ENCODE results near the gene FGF12. TPM values are rescaled to one million over a fixed set of nuclear protein-coding genes. Genes with fewer than 3 reads are reported as not detected.

FGF12 gene
- total RNA-seq, 4 donors from 2014 or later, result 0.42 to 1.5 (median 0.62) TPM

DNA sequence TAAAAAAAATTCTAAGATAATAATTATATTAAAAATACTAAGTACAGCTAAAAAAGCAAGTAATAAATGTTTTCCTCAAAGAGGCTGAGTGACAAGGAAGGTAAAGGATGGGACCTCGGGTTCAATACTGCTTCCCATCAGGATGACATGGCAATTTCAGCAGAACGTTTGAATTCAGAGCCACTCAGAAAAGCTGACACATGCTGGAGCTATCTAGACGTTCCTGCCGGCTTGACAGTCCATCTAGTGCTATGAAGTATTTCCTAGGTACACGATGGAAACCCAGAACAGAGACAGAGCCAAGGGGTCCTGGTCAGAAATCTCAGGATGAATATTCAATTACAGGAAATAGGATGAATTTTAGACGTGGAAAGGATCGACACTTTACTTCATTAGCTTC is 361.8 kb downstream of the FGF12 start:
- no peaks in the 10 kb centered on the region for H3K27me3 ChIP-seq
- DNase-seq (ENCODE audit: low spot score in 2 of 2), result no peak
- no peak overlapping the region for H3K27ac ChIP-seq
- H3K4me1 ChIP-seq, result no peaks in the 10 kb centered on the region
- WGBS, 2 donors, result 72 to 73% methylated on average over 7 of the region's 7 CpGs
- no peaks in the 10 kb centered on the region for H3K9me3 ChIP-seq
- H3K4me3 ChIP-seq, result no peak overlapping the region
- no peaks in the 10 kb centered on the region for H3K36me3 ChIP-seq
- TF ChIP-seq EP300 (IDR thresholded peaks at IDR 0.05), result no peak

DNA sequence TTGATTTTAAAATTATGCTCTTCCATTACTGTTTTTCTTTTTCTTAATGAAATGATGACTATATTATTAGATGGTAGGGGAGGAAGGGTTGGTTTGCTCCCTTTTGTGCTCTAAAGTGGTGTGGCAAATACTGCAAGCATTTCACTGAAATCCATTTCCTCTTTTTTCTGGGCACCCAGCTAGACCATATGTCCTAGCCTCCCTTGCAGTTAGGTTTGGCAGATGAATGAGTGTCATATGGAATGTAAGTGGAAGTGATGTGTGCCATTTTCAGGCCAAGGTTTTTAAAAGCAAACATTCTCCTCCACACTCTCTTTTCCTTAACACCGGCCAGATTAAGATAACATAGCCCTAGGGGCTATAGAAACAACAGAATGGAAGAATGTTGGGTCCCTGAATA is 363.0 kb downstream of the FGF12 start:
- TF ChIP-seq, protein P1, sequence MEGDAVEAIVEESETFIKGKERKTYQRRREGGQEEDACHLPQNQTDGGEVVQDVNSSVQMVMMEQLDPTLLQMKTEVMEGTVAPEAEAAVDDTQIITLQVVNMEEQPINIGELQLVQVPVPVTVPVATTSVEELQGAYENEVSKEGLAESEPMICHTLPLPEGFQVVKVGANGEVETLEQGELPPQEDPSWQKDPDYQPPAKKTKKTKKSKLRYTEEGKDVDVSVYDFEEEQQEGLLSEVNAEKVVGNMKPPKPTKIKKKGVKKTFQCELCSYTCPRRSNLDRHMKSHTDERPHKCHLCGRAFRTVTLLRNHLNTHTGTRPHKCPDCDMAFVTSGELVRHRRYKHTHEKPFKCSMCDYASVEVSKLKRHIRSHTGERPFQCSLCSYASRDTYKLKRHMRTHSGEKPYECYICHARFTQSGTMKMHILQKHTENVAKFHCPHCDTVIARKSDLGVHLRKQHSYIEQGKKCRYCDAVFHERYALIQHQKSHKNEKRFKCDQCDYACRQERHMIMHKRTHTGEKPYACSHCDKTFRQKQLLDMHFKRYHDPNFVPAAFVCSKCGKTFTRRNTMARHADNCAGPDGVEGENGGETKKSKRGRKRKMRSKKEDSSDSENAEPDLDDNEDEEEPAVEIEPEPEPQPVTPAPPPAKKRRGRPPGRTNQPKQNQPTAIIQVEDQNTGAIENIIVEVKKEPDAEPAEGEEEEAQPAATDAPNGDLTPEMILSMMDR (IDR thresholded peaks at IDR 0.05), result no peak
- TF ChIP-seq POLR2A (IDR thresholded peaks at IDR 0.05) (no peak), EP300 (IDR thresholded peaks at IDR 0.05) (no peak)
- Histone ChIP-seq H3K4me3 (no peak overlapping the region), H3K27ac (no peak overlapping the region), H3K27me3 (no peaks in the 10 kb centered on the region), H3K36me3 (no peaks in the 10 kb centered on the region), H3K4me1 (no peaks in the 10 kb centered on the region), H3K9me3 (no peaks in the 10 kb centered on the region)
- 73 to 80% methylated on average over 1 of the region's 1 CpG for WGBS, 2 donors
- no peak for DNase-seq (ENCODE audit: low spot score in 2 of 2)

DNA sequence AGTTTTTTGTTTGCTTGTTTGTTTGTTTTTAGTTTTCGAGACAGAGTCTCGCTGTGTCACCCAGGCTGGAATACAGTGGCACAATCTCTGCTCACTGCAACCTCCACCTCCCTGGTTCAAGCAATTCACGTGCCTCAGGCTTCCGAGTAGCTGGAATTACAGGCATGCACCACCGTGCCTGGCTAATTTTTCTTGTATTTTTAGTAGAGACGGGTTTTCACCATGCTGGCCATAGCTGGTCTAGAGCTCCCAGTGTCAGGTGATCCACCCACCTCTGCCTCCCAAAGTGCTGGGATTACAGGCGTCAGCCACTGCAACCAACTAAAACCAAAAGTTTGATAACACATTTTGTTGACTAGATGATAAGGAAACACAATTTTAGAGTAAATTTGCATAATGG is 372.7 kb downstream of the FGF12 start:
- no peak for DNase-seq (ENCODE audit: low spot score in 2 of 2)
- no peaks in the 10 kb centered on the region for H3K36me3 ChIP-seq
- no peak overlapping the region for H3K27ac ChIP-seq
- TF ChIP-seq EP300 (IDR thresholded peaks at IDR 0.05) (no peak), POLR2A (IDR thresholded peaks at IDR 0.05) (no peak)
- TF ChIP-seq, protein P1 (IDR thresholded peaks at IDR 0.05), result no peak
- H3K4me1 ChIP-seq, result no peaks in the 10 kb centered on the region
- no peaks in the 10 kb centered on the region for H3K27me3 ChIP-seq
- WGBS, 2 donors, result 67 to 81% methylated on average over 7 of the region's 7 CpGs
- no peak overlapping the region for H3K4me3 ChIP-seq
- H3K9me3 ChIP-seq, result no peaks in the 10 kb centered on the region

DNA sequence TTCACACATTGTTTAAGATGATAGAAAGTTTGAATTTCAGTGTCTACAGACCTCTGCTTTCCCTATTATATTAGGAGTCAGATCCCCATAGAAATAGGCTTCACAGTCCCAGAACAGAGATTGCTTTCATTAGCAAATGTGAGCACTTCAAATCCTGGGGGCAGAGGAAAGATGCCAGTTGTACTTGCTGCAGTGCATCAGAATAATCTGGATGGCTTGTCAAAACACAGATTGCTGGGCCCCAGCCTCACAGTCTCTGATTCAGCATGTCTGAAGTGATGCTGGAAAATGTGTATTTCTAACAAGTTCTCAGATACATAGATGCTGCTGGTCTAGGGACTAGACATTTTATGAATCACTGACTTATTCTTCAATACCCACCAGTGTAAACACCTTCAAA is 375.2 kb downstream of the FGF12 start:
- DNase-seq (ENCODE audit: low spot score in 2 of 2), result no peak
- H3K27me3 ChIP-seq, result no peaks in the 10 kb centered on the region
- H3K27ac ChIP-seq, result no peak overlapping the region
- no peaks in the 10 kb centered on the region for H3K36me3 ChIP-seq
- H3K4me3 ChIP-seq, result no peak overlapping the region
- no peaks in the 10 kb centered on the region for H3K9me3 ChIP-seq
- no peaks in the 10 kb centered on the region for H3K4me1 ChIP-seq
- TF ChIP-seq, protein P1 (IDR thresholded peaks at IDR 0.05), result no peak
- TF ChIP-seq EP300 (IDR thresholded peaks at IDR 0.05) (no peak), POLR2A (IDR thresholded peaks at IDR 0.05) (no peak)

DNA sequence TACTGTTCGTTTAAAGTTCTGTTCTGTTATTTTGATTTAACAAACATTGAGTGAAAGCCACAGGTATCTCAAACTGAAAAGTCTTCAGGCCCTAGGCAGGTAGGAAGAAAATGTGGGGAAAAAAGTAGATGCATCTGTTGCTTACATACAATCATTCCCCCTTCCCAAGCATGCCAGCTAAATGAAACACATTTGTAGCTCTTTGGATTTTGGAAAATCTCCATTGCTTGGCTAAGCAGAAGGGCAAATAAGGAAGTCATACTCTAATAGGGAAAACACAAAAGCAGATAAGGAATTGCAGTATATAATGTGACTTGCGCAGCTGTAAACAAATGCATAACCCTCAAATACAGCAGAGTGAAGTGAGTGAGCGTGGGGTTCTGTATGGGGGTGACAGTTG is 375.9 kb downstream of the FGF12 start:
- 81 to 84% methylated on average over 3 of the region's 3 CpGs for WGBS, 2 donors
- H3K9me3 ChIP-seq, result no peaks in the 10 kb centered on the region
- DNase-seq (ENCODE audit: low spot score in 2 of 2), result no peak
- H3K27me3 ChIP-seq, result no peaks in the 10 kb centered on the region
- H3K36me3 ChIP-seq, result no peaks in the 10 kb centered on the region
- no peaks in the 10 kb centered on the region for H3K4me1 ChIP-seq
- no peak overlapping the region for H3K4me3 ChIP-seq
- H3K27ac ChIP-seq, result no peak overlapping the region
- TF ChIP-seq POLR2A (IDR thresholded peaks at IDR 0.05) (no peak), EP300 (IDR thresholded peaks at IDR 0.05) (no peak)
- TF ChIP-seq, protein P1 (IDR thresholded peaks at IDR 0.05), result no peak

DNA sequence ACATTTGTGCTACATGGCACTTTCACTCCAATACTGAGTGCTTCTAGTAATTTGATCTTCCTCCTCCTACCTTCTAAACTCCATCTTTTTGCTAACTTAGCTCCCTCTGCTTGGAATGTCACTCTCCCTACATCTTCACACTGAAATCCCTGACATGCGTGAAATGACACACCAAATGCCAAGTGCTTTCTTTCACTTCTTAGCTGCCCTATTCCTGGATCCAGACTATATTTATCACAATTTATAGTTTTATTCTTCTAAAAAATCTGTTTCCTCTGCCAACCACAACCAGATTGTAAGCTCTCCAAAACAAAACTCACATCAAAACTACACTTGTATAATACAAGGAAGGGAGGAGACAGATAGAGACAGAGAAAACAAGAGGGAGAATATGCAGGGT is 387.3 kb downstream of the FGF12 start:
- Histone ChIP-seq H3K4me1 (no peaks in the 10 kb centered on the region), H3K27me3 (no peaks in the 10 kb centered on the region), H3K4me3 (no peak overlapping the region), H3K9me3 (no peaks in the 10 kb centered on the region), H3K27ac (no peak overlapping the region), H3K36me3 (no peaks in the 10 kb centered on the region)
- WGBS, 2 donors, result 83 to 84% methylated on average over 1 of the region's 1 CpG
- TF ChIP-seq POLR2A (IDR thresholded peaks at IDR 0.05), result no peak
- TF ChIP-seq, protein P1 (IDR thresholded peaks at IDR 0.05), result no peak
- no peak for TF ChIP-seq EP300 (IDR thresholded peaks at IDR 0.05)
- no peak for DNase-seq (ENCODE audit: low spot score in 2 of 2)

All from tibial nerve (tissue), 4 donors.